Measurements from ENCODE around the gene TCEAL4.
"Not testable (repeated sequence)": the region's sequence is repeated elsewhere in the genome, so short reads cannot be mapped to it uniquely, and the experiment has no call there.

The TCEAL4 gene

DNA sequence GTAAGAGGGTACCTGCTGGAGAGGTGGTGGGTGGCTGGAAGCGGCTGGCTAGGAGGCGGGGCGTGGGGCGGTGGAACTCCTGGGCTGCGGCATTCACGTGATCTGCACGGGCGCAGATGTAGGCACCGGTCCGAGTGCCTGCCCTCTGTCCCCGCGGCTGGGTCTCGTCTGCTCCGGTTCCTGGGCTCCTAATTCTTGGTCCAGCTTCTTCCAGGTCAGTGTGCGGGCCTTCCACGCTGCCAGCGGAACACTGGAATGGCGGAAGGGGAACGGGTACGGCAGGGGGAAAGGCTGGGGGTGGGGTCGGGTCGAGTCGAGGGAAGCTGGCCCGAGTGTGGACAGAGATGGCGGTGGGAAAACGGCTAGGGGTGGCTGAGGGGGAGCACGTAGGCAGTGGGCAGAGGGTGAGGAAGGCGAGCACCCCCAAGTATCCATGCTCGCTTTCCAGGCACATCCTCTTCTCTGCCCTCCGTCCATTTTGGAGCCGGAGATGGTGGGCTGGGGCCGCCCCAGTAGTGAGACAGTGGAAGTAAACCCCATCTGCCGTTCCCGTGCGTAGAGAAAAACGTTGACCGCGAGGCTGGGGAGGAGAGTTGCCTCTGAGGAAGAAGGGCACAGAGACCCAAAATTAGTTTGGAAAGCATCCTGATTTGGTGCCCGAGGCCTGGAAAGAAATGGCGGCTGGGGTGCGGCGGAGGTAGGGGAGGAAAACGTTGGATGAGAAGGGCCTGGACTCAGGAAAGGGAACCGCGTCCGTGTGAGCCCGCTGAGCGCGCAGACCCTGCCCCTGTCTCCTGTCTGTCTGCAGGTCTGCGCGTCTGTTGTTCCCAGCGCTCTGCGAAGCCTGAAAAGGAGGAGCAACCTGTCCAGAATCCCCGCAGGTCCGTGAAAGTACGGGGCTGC, at the start of gene TCEAL4:
Gene TCEAL4, plus strand, starts transcription at position 105 of the 903 bp plus-strand sequence. CDS start 1,161 bp downstream, outside the sequence.
- peak; percentile 71 for DNase-seq

DNA sequence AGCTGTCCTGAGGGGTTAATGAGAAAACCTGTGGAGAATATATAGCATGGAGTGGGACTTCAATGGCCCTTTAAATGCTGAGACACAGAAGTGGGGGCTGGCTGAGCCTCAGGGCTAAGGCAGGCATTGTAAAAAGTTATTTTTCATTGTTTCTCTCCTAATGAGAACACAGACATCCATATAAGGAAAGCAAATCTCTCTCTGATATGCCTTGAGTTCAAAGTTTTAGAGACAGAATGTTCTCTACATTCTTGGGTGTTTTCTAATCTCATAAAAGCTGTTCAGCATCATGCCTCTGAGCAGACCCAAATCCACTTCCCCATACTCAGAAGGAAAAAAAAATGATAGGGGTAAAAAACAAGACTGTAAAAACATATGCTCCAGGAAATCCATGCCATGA, 49.2 kb upstream of the TCEAL4 start:
- DNase-seq = no peak

DNA sequence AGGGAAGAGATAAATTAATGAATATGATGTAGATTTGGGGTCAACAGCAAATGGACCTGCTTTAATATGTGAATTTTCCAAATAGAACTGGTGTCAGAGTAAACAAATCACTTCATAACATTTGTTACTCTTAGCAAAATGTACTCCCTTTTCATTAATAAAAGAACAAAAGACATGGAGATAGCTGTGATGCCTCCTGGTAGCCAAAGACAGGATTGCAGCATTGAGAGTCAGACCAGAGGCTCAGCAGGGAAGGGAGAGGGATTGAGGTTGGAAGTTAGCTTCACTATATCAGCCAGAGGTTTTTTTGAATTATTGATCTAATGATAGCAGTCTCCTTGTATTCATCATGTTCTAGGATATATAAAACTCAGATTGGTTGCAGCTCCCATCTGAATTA, 48.6 kb upstream of the TCEAL4 start:
- no peak for DNase-seq

DNA sequence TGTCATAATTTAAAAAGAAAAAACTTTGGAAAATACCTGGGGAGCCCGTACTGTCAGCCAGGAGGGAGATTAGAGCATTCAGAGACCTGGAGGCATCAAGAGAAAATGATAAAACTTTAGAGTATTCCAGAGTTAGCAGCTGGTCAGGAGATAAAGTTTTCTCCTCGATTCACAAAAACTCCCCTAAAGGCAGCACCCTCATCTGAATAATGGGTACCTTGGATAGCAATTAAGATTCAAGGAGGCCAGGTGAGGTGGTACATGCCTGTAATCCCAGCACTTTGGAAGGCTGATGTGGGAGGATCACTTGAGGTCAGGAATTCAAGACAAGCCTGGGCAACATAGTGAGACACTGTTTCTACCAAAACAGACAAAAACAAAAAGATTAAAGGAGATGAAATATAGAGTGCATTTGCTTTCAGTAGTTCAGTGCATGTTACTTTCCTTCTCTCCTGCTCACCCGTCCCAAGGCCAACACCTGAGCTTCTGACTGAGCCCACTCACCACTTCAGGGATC, 47.4 kb upstream of the TCEAL4 start:
- DNase-seq = no peak

DNA sequence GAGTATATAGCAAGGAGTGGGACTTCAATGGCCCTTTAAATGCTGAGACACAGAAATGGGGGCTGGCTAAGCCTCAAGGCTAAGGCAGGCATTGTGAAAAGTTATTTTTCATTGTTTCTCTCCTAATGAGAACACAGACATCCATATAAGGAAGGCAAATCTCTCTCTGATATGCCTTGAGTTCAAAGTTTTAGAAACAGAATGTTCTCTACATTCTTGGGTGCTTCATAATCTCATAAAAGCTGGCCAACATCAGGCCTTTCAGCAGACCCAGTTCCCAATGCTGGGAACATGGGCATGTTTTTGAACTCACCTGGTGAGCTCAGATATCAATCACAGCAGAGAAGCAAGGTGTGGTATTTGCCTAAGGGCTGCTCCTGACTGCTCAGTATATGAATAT, 46.6 kb upstream of the TCEAL4 start:
- no peak for DNase-seq

DNA sequence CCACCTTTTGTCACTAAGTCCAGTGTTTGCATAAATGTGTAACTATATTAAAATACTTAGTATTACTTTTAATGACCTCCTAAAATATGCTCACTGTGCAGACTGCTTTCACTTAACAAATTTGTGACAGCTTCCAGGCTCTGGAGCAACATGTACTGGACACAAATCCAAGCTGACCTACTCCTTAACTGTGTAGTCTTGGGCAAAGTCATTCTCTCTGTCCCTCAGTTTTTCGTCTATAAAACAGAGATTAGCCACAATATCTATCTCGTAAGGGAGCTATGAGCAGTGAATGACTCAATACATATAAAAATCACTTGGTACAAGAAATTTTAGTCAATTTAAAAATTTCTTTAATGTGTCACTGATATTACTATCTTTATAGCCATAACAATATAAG, 45.6 kb upstream of the TCEAL4 start:
- DNase-seq = no peak

DNA sequence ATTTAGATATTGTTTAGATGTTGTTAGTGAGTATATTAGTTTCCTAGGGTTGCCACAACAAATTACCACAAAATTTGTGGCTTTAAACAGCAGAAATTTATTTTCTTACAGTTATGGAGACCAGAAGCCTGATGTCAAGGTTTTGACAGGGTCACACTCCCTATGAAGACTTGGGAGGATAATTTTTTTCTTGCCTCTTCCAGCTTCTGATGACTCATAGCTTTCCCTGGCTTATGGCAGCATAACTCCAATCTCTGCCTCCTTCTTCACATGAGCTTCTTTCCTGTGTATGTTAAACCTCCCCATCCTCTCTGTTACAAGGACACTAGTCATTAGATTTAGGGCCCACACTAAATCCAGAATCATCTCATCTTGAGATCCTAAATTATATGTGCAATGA, 45.2 kb upstream of the TCEAL4 start:
- DNase-seq = no peak

DNA sequence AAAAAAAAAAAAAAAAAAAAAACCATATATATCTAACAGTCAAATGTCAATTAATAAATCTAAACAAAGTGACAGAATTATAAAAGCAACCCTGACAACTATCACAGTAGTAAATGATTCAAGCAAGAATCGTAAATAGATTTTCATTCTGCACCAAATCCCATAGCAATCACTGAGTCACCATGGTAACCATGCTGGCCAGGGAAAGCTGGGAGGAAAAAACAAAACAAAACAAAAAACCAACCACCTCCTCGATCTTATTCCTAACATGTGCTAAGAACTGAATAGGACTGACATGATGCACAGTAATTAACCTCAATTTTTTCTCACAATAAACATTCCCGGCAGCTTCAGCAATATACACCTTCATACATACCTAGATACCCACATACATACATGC, 35.4 kb upstream of the TCEAL4 start:
- DNase-seq = no peak

DNA sequence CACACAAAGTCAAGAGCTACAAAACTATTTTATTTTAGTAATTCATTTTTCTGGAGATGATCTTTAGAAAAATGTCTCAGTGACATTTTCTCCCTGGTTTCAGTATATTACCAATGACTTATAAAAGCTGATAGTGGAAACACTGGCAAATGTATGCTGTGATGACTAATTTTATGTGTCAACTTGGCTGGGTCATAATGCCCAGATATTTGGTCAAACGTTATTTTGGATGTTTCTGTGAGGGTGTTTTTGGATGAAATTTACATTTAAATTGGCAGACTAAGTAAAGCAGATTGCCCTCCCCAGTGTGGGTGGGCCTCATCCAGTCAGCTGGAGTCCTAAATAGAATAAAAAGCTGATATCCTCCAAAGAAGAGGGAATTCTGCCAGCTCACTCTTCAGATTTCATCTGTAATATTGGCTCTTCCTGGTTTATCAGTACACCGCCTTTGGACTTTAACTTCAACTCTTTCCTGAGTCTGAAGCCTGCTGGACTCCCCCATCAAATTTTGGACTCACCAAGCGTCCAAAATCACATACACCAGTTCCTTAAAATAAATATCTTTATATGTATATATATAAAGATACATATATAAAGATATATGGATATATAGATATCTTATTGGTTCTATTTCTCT, 34.8 kb upstream of the TCEAL4 start:
- no peak for DNase-seq

DNA sequence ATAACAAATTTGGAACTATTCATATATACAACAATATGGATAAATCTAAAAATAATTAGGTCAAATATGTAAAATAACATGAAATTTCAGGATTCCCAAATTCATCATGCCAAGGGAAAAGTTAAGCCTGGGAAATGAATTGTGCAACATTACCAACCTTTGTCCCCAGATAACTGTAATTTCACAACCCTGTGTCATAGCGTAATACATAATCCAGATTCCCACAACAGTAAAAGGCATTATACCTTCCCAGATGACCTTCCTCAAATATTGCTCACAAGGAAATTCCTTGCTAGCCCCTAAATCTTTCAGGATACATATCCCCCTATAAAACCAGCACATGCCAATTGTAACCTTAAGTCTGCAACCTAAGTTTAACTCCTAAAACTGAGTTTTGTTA, 33.1 kb upstream of the TCEAL4 start:
- DNase-seq = no peak

DNA sequence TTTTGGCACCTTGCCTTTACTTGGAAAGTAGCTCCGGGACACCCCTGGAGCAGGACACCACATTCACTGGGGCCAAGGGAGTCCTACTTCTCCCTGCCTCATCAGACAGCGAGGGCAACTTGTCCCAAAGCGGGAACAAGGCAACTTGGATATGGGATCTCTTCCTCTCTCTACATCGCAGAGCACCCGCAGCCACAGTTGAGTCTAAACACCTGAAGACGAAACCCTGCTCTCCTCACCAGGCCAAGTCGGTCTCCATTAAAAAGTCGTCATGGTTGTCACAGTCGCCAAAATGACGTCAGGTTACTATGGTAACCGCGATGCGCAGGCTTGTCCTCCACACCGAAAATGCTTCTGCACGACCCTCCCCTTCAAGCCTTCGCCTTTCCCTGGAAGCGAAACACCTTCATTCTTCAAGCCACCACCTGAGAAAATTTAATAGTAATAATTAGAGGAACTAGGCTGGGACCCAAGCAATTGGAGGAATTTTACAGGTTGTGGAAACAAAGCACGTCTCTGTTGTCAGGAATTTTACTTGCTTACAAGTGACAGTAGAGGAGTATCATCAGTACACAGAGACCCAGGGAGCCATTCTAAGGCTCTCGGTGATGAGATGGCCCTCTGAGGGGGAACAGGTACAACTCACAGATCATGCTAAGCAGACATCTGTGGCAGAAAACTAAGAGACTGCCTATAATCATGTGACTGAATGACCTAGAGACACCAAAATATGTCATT, 30.5 kb upstream of the TCEAL4 start:
- peak; percentile 94 for DNase-seq

DNA sequence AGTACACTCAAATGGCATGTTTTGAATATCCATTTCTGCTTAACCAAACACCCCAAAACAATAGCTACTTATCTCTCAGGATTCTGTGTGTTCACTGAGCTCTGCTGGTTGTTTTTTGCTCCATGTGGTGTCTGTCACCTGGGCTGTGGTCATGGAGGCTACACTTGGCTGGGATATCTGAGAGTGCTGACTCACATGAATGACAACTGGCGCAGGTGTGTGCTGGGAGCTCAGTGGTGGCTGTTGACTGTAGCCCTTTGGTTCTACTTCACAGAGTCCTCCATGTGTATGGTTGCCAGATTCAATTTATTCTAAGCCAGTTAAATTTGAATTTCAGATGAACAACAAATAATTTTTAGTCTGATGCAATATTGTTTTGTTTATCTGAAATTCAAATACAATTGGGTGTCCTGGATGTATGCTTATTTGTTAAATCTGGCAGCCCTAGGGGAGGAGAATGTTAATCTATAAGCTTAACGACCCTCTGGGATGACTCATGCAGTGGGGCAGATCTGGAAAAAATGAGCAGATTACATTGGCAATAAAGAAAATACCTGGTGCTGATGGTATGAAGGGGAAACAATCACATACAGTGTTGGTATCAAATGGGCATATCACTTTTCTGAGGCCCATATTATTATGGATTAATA, 28.2 kb upstream of the TCEAL4 start:
- DNase-seq = no peak

DNA sequence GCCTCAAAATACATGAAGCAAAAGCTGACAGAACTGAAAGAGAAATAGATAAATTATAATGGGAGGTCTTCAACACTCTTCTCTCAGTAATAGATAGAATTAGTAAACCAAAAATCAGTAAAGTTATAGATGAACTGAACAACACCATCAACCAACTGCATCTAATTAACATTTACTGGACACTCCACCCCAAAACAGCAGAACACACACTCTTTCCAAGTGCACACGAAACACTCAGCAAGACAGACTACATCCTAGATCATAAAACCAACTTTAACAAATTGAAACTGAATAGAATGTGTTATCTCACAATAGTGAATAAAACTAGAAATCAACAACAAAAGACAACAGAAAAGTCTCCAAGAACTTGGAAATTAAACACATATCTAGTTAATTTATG, 25.1 kb upstream of the TCEAL4 start:
- DNase-seq = no peak

DNA sequence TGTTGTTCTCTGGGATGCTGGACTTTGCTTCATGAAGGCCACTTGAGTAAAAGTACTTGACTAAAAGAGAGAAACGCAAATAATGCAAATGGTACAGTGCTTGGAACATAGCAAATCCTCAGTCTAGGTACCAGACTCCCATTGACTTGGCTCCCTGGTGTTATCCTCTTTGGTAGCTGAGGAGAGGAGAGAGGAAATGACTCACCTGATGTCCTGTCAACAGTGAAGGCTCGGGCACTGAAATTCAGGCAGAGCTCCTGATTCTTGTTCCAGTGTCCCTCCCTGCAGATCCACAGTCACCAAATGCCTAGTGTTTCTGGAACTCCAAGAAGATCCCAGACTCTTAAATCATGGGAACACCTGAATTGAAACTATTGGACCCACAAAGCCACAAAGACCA, 22.5 kb upstream of the TCEAL4 start:
- DNase-seq = no peak

DNA sequence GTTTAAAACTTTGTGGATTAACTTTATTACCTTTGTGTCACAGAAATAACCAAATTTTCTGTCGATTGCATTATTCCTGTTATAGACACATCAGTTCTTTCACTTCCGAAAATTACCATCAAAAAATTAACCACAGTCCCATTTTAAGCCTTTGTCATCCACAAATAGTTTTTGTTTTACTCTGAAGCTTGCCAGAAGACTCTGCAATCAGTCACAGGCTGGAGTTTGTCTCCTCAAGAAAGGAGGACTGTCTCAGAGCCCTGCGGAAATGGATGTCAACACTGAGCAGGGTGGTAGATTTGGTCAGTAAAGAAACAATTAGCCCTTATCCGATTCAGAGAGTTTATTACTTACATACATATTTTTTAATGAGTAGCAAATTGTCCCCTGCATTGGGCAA, 20.1 kb upstream of the TCEAL4 start:
- DNase-seq = no peak

DNA sequence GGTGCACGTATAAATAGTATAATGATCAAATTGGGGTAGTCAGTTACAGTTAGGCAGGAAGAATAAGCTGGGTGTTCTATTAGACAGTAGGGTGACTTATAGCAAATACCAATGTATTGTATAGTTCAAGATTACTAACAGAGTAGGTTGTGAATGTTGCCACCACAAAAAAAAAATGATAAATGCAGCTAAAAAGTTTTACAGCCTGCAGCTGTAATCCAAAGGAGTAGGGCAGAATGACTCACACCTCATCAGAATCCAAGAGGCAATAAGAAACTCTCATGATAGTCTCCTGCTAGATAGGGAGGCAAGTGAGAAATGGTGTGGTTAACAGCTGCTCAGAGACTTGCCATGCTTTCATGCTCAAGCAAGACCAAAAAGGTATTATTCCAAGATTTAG, 19.6 kb upstream of the TCEAL4 start:
- DNase-seq = no peak

DNA sequence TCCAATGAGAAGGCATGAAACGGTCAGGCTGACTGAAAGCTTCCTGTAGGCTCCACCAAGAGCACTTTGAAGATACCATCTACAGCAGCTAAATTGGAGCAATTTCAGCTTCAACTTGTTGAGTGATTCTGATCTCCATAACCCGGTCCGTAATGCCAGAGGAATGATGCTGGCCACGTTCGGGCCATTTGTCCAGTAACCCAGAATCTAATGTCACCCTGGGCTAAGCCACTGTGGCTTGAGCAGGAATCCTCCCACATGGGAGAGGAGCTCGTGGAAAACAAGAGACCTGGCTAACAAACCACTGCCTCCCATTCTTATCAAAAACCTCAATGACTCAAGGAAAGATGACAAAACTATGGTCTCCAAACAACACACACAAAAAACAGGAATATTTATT, 14.2 kb upstream of the TCEAL4 start:
- no peak for DNase-seq

DNA sequence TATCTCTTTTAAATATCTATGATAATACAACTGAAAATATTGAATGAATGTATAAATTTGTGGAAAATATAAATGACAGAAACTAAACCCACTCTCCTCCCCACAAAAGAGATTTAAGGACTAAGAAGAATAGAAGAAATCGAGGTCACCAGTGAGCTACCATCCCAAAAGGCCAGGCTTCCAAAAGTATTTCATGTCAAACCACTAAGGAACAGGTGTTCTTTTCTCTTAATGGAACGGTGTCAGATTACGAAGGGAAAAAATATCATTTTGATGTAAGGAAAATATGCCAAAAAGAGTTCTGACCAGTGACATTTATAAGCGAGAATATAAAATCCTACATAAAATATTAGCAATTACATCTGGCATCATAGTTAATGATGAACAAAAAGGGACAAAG, 13.6 kb upstream of the TCEAL4 start:
- DNase-seq = no peak

DNA sequence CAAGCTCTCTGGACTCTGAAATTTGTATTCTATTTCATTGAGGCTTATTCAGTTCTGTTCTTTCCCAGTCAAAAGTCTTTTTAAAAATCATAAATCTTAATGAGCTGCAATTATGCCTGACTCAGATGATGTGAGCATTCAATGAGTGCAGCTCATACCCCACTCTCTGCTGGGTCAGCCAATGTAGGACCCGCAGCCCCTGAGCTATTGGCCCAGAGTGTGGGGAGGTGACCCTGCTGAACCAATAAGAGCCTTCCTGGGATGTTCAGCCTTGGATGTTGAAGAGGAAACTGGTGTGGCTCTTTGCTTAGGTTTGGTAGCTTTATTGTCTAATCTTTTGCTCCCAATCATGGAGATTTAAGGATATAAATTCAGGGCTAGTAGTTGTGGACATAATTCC, 12.1 kb upstream of the TCEAL4 start:
- no peak for DNase-seq

DNA sequence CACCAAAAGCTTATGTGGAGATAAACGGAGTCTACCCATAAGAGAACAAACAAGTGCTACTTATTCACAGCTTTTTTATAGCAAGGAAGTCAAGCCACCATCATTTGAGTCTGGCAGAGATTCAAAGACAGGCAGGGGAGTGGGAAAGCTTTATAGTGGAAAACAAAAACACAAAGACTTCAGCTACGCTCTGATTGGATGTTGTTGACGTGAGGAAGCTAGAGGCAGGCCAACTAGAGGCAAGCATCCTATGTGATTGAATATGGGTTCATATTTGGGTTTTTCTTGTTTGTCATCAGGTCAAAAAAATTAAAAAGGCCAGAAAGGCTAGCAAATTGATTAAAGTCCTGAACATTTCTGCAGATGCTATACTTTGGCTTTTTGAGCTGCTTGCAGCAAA, 719 bp upstream of the TCEAL4 start:
- peak; percentile 11 for DNase-seq

DNA sequence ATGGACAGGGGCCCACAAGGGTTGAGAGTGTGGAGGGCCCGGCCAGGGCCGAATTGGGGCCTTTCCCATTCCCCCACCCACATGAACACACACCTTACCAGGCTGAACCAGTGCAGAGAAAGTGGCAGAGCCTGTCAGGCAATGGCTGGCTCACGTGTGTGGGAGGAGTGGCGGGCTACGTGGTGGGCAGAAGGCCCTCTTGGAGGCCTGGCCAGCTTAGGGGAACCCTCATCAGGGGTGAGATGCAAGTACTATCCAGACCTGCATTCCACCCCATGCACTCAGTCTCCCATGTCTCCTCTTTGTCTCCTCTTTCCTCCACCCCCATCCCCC, 965 bp downstream of the TCEAL4 start:
- DNase-seq = no peak

DNA sequence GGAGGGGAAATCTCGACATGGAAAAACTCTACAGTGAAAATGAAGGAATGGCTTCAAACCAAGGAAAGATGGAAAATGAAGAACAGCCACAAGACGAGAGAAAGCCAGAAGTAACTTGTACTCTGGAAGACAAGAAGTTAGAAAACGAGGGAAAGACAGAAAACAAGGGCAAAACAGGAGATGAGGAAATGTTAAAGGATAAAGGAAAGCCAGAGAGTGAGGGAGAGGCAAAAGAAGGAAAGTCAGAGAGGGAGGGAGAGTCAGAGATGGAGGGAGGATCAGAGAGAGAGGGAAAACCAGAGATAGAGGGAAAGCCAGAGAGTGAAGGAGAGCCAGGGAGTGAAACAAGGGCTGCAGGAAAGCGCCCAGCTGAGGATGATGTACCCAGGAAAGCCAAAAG, 1.3 kb downstream of the TCEAL4 start:
- no peak for DNase-seq

DNA sequence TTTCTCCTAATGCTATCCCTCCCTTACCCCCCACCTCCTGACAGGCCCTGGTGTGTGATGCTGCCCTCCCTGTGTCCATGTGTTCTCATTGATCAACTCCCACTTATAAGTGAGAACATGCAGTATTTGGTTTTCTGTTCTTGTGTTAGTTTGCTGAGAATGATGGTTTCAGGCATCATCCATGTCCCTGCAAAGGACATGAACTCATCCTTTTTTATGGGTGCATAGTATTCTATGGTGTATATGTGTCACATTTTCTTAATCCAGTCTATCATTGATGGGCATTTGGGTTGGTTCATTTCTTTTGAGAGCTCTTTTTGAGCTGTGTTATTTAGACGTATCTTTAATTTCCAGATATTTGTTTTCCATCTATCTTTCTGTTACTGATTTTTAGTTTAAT, 7.0 kb downstream of the TCEAL4 start:
- not testable (repeated sequence) for DNase-seq

Measured in eye (tissue), 1 donor.